GM18507 (cell line): ENCODE measurements around the gene TDRD10.
A peak's percentile ranks its signal among the peaks of the same experiment; 100 is the strongest.

Source experiments
- DNase-seq: peaks from one replicate; pipeline ENCODE4 v3.0.0; 2011; ENCODE audit warnings: low read depth; ENCODE audit not compliant: insufficient read length; ENCODE audit errors: extremely low spot score
- FAIRE-seq: peaks from 2 replicates; lab custom pipeline; 2011; peaks lifted over from hg19 to GRCh38; lab: Jason Lieb, UNC

Gene TDRD10

DNA sequence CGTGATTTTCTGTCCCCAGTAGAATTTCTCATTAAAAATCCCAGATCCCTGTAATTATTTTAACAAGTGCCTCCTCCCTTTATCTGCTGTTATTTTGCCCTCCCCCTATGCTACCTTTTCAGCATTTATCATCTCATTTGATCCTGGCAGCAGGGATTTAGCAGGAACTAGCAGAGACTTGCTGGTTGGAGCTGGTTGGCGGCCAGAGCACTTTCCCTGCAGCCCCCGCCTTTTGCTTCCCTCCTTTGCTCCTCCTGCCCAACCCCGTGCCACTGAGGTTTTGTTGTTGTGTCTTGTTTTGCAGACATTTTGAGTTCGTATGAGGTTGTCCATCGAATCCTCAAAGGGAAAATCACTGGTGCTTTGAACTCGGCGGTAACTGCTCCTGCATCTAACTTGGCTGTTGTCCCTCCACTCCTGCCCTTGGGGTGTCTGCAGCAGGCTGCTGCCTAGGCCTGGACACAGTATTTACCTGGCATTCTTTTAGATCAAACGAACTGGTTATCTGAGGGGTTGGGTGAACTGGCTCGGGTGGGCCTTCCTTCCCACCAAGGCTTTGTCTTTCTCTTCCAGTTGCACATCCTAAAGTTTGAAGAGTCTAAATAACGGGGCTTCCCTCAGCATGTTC, 45.2 kb downstream of the TDRD10 start:
- FAIRE-seq = no peak
- DNase-seq = no peak

- FAIRE-seq (no peak), DNase-seq (no peak)
Measured at GRCh38 chr1:154548028-154548427, 46.0 kb downstream of the TDRD10 start.

- no peak for DNase-seq
- FAIRE-seq = no peak
Measured at GRCh38 chr1:154549202-154549770, 47.3 kb downstream of the TDRD10 start.

- FAIRE-seq (no peak), DNase-seq (no peak)
Measured at GRCh38 chr1:154550070-154550469, 48.1 kb downstream of the TDRD10 start.

- no peak for DNase-seq
- FAIRE-seq = no peak
Measured at GRCh38 chr1:154550657-154551056, 48.6 kb downstream of the TDRD10 start.

- FAIRE-seq (no peak), DNase-seq (no peak)
Measured at GRCh38 chr1:154551474-154551873, 49.5 kb downstream of the TDRD10 start.

GRCh38 chr1:154552036-154552435, 50.0 kb downstream of the TDRD10 start:
- DNase-seq (no peak), FAIRE-seq (no peak)

DNA sequence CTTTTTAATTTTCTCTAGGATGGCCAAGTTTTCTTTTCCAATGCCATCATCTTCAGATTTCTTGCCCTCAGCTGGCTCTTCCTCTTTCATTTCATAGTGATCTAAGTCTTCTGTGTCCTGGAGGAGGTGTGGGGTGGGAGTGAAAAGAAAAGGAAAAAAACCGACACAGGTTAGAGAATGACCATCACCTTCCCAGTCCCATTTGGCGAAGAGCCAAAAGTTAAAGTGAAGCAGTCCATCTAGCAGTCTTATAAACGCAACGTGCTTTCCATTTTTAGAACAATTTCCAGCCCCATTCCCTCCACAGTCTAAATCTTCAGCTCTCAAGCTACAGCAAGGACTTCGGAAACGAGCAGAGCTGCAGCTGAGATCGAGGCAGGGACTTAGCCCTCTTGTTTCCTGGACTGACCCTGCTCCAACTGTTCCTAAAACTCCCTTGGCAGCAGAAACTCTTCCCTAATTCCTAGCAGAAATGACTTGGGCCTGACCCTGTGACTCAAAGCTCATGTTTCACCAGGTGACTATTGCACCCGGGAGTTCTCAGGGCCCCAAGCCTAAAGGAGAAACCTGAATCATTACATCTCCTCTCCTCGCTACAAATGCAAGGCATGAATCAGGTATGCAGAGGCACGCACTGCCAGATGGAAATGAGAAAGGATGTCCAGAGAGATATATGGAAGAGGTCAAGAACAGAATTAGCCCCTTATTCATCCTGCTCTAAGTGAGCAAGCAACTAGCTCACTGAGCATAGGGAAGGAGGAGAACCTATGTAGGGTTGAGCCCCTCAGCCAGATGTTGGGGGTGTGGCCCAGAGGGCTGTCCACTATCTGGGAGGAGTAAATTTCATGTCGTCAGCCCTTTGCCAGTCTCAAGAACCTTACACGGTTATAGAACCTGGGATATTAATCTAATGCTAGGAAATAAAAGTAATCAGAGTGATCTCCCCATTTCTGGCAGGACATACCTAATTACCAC, 51.3 kb downstream of the TDRD10 start:
- no peak for FAIRE-seq

DNA sequence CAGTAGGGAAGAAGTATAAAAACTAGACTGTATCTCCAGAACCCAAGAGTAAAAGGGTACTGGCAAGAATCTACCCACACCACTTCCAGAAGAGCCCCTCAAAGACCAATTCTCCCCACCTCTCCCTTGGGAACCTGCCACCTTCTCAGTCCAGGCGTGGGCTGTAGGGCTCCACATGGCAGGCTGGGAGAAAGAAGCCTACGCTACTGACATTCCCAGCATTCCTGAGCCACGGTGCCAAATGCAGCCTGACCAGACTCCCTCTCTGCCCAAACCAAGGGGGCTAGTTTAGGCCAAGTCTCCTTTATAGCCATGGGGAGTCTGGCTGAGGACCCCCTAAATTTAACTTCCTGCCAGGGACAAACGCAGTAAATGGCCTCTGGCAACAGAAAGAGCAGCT, 54.4 kb downstream of the TDRD10 start:
- no peak for DNase-seq
- FAIRE-seq = no peak

More for the DNA sequence above, 51.3 kb downstream of the TDRD10 start:
- DNase-seq = no peak

DNA sequence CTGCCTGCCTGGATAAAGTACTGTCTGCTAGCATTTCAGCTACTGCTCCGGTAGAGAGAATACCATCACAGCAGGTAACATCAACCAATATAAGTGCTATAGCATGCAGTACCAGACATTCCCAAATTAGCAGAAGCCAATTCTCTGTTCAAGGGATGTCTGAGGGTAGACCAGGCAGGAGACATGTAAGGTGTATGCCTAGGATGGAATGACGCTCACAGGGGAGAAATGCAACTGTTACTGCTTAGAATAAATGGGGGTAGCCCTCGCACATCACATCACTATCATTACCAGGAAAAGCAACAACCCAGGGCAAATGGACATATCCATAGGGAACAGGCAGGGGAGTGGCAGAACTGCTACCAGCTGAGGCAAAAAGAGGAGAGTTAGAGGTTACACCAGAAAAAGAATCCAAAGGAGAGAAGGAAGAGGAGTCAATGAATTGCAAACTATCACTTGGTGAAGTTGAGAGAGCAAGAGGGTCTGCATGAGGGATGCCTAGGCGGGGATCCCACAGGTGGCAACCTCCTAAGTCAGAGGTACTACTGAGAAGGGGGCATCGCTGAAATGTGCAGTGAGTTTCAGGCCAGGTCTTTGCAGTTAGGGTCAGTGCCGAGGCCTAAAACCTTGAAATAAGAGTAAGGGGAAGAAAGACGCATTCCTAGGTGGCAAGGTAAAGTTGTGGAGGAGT, 55.4 kb downstream of the TDRD10 start:
- no peak for FAIRE-seq
- no peak for DNase-seq

GRCh38 chr1:154557939-154558719, 56.1 kb downstream of the TDRD10 start, which contains the start of gene UBE2Q1:
UBE2Q1 (minus strand) TSS chr1:154558662; CDS start chr1:154558553, 109 bp downstream.
- FAIRE-seq (no peak), DNase-seq (no peak)

DNA sequence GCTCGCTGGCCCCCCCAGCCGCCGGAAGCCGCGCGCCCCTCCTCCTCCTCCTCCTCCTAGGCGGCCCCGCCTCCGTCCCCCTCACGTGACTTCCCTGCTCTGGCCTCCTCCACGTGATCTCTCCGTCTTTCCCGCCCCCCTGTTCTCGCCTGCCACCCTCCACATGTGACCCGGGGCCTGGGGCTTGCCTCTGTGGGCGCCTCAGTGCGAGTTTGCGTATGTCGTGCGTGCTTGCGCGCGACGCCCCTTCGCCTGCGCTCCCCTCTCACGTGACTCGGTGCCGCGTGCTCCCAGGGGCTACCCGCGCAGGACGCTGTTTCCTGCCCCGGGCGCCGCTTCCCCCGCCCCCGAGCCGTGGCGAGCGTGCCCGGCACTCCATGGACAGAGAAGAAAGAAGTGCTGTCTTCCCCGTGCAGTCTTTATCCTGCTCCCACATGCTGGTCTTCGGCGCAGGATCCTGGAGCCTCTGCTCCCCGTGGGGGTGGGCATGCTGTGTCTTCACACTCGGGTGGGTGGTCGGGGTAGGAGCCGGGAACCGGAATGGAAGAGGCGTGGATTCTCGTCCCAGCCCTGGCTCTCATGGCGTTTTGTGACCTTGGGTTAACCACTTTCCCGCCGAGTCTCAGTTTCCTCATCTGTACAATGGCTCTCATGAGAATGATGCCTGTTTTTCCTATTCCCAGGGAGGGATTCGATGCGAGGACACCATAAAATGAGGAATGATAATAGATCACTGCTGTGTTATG, 56.9 kb downstream of the TDRD10 start:
- FAIRE-seq (peak; percentile 97), DNase-seq (peak; percentile 92)

DNA sequence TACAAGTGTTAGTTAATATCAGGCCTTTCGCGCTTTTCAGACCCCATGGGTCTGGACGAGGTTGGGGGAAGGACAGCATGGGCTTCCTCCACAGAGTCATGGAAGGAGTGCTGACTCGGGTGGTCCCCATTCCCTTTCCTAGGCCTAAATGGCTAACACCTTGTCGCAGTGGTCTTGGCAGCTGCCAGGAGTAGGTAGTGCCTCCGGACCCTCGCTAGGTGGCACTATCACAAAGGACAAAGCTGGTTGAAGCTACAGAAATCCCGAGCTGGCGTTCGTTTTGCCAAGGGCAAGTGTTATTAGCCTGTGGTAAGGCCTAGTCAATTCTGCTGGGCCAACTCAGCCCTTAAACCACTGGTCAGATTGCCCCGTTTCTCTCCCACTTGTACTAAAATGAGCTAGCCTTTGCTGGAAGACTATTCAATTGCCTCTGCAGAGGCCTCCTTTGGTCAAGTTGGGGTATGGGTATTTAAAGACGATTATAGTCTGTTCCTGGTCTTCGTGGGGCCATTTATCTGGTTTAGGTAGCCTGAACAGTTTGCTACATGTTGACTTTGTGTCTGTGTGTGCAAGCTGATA, 57.5 kb downstream of the TDRD10 start:
- no peak for FAIRE-seq
- peak; percentile 49 for DNase-seq

DNA sequence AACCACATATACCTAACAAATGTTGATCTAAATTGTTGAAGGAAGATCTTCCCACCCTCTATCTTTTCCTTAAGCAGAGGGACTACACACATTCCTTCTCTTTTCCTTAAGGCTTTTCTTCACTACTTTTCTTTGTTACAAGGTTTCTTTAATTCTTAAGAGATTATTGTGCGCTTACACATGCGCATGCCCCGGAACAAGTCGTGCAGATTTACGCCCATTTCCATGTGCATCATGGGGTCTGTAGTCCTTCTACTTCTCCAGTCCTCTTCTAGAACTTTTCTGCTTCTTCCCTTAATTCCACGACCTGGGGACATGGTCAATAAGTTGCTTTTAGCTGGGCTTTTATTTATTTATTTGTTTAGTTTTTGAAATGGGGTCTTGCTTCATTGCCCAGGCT, 63.9 kb downstream of the TDRD10 start:
- FAIRE-seq (no peak), DNase-seq (no peak)

- no peak for FAIRE-seq
- peak; percentile 65 for DNase-seq
Measured at GRCh38 chr1:154567386-154568156, 65.6 kb downstream of the TDRD10 start, which contains the start of gene CHRNB2. CHRNB2 (plus strand) TSS chr1:154567778; CDS start chr1:154568045, 267 bp downstream.

DNA sequence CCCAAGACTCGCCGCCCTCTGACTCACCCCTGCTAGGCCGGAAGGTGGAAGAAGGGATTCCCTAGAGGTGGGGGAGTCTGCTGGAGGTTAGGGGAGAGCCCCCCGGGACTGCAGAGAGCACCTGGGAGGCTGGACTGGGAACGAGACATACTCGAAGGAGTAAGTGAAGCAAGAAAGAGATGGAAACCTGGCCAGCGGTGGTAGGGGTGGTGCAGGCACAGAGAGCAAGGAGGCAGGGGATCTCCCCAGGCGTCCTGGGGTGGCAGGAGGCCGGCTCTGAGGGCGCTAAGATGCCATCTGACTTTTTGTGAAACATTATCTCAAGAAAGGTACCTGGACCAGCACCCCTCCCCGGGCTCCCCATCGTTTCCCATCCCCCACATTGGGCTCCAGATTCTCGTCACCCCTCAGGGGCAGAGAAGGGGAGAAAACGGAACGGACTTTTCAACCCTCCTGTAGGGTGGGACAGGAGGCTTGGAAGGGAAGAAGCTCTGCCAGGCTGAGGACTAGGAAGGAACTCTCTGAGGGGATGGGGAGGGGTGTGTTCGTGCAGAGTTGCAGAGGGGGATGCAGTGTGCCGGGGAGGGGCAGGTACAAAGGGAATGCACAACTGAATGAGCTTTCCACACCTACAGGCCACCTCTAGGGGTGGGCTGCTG, 66.3 kb downstream of the TDRD10 start:
- no peak for DNase-seq
- FAIRE-seq = no peak
